ENCODE results near the gene MUC3A.

- no peak for TF ChIP-seq CTCF (IDR thresholded peaks at IDR 0.05)
- no peak for TF ChIP-seq POLR2A (IDR thresholded peaks at IDR 0.05)
These were observed 2.5 kb upstream of the MUC3A start for GRCh38 chr7:100946766-100947365.

Data from uterus (tissue), 2 donors.